Anterior cingulate cortex (tissue), 58 donors: ENCODE measurements around the gene LRRC57.

Experiments used
- DNase-seq, 58 donors: peaks; one replicate each; lab custom pipeline; 2025; lab: John Stamatoyannopoulos, UW

The LRRC57 gene

DNA sequence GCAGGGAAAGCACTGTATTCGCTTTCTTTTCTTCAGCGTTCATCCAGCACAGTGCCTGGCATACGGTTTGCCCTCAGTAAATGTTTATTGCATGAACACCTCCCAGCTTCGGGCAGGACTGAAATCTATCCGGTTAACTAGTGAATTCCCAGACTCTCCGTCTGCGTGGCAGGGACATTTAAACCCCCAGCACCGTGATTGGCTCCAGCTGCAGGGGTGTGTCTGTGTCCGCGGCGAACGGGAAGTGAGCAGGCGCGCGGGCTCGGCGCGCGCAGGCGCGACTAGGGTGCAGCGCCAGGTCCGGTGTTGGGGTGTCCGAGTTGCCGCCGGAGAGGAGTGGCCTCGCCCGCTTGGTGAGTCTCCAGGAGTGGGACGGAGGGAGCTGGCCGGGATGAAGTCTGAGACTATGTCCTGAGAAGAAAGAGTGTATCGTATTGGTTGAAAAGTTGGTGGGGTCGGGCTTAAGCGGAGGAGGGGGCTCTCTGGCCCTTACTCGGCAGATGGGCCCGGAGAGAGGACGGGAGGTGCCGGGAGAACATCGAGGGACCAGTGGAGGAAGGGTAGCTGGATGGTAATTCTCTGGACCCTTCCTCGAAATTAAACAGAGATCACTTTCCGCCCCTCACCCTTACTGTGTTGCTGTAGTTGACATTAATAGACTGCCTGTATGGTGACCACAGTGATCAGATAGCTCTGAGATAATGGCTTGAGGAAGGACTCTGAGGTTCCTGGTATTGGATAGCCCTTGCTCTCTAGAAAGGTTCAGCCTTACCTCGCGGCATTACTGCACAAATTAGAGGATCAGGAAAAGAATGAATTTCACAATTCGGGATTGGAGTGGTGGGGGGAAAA, 53.0 kb downstream of the LRRC57 start, which contains the start of gene SNAP23:
Gene SNAP23, plus strand, starts transcription at position 274 of the 852 bp plus-strand sequence. CDS start 16,213 bp downstream, outside the sequence.
- peak; percentile 40 to 96 (median 90) for DNase-seq

DNA sequence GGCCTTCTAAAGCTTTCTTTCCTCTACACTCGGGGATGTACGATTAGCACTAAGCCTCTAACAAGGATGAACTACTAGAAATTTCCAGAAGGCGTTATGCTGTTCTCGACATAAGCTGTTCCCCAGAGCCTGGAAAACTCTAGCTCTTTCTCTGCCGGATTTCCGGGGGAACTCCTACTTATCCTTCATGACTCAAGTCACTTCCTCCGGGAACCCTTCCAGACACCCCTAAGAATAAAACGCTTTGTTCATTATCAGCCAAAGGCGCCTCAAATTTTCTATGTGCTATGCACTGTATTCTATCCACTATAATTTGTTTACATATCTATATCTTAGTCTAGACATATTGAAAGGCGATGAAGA, 53.6 kb downstream of the LRRC57 start:
- DNase-seq, result peak in 43 of 58 donors; percentile 5 to 82 (median 52)

DNA sequence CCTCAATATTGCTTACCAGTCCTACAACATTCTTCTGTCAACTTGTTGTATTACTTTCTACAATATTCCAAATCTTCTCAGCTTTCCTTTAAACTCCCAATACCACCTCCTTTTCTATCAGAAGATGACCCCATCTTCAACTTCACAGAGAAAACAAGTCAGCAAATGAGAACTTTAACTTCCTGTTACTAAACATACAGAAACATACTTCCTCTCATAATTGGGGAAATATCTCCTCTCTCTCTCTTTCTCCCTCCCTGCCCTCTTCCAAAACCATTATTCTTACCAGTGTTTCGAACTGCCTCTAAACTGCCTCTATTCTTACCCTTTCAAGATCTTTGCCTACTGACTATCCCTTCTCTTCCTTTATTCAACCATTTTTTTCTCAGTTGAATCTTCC, 54.9 kb downstream of the LRRC57 start:
- DNase-seq, result no peak

DNA sequence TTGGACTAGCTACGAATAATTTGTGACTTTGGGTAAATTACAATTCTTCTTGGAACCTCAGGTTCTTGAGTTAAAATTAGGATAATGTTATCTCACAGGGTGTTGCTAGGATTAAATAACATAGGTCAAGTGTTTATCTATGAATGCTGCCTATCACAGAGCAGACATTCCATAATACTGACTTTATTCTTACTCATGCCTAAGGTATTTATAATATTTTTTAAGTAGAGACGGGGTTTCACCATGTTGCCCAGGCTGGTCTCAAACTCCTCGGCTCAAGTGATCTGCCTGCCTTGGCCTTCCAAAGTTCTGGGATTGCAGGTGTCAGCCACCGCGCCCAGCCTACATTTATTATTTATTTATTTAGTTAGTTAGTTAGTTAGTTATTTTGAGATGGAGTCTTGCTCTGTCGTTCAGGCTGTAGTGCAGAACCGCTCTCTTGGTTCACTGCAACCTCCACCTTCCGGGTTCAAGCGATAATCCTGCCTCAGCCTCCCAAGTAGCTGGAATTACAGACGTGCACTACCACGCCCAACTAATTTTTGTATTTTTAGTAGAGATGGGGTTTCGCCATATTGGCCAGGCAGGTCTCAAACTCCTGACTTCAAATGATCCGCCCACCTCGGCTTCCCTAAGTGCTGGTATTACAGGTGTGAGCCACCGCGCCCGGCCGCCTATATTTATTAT, 56.9 kb downstream of the LRRC57 start:
- no peak for DNase-seq

DNA sequence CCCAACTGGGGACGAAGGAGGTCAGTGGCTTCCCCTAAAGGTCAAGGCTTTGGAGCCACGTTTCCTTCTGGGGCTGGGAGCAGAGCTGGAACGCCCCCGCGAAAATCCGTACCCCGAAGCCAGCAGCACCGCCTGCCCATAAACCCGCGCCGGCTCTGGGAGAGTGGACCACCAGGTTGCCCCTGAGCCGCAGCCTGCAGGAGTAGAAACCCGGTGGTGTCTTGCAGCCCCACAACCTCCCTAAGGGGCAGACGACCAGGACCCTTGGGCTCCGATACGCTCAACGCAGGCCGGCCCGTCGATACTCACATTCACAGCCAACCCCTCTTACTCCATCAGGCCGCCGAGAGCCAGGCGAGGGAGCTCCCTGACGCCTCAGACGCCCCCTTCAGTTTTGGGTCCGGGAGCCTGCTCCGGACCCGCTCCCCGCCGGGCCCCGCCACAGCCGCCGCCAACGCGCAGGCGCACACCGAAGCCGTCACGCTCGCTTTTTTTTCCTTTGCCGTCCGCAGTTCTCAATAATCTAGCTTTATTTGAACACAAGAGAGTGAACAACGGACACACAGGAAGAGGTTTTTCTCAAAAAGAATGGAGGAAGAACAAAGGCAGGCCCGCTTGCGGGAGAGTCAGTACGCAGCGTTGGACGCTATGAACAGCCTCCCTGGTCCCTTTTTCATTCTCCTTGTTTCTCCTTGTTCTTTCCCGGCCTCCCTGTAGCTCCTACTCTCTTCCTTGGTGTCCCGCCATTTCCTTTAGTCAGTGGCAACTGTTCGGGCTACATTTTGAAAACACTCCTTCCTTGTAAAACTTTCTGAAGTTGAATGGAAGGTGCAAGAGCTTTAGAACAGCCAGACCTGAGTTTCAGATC, 57.7 kb downstream of the LRRC57 start, which contains the start of gene ZNF106:
Gene ZNF106, minus strand, starts transcription at position 471 of the 868 bp plus-strand sequence. CDS start 18,852 bp downstream, outside the sequence.
- DNase-seq, result peak in 57 of 58 donors; percentile 41 to 93 (median 83)

DNA sequence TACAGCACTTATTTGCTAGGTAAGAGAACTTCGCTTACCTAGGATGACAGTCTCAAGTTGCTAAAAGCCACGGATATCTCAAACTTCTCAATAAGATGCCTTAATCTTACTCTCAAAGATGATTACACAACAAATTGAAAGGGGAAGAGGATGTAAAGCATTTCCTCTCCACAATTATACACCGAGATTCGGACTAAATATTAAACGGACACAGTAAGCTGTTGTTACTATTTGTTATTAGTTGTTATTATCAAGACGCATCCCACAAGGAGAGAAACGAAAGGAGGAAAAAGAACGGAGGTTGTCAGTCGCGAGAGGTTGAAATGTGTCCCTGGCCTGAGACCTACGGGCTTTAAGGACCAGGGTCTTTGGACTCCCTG, 58.3 kb downstream of the LRRC57 start:
- no peak for DNase-seq
